Lower leg skin (tissue), 3 donors: ENCODE data around the gene RBSN.

Experiments used
- CTCF ChIP-seq, 3 donors: fragments of 450-650 bp; IDR thresholded peaks; one replicate each; pipeline ENCODE4 v1.5.1; 2016; ENCODE audit warnings: antibody characterized with exemption in 3 of 3, mild to moderate bottlenecking in 3 of 3, moderate library complexity in 2 of 3
- POLR2A ChIP-seq, 2 donors: fragments of 450-650 bp; IDR thresholded peaks; one replicate each; pipeline ENCODE4 v1.6.1; 2016 to 2017; ENCODE audit warnings: antibody characterized with exemption in 2 of 2, mild to moderate bottlenecking in 1 of 2, moderate library complexity in 1 of 2

- TF ChIP-seq CTCF (IDR thresholded peaks at IDR 0.05) (no peak), POLR2A (IDR thresholded peaks at IDR 0.05) (no peak)
These were observed 75.7 kb downstream of the RBSN start for GRCh38 chr3:15023249-15023648.
